ENCODE results near the gene ZNF223. TPM values are rescaled to one million over a fixed set of nuclear protein-coding genes. Genes with fewer than 3 reads are reported as not detected.

ZNF223 gene
- total RNA-seq, 1 experiment from 2014 or later, result 3.5 TPM

DNA sequence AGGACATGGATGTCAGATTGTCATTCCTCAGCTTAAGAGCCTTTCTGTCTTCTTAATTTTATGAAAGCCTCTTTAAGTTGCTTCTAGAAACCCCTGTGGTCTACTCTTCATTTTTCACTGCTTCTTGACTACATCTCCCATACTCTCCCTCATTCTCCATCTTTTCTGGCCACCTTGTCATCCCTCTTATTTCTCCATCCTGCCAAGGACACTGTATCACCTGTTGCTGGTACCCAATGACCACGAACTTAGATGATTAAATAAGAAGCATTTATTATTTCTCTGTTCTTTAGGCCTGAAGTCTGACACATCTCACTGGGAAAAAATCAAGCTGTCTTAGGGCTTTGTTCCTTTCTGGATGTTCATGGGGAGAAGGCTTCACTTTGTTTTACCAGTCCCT lies 9.2 kb downstream of the ZNF223 start:
- TF ChIP-seq EZH2 (IDR thresholded peaks at IDR 0.05; ENCODE audit: low read depth), result no peak
- TF ChIP-seq, protein P1, sequence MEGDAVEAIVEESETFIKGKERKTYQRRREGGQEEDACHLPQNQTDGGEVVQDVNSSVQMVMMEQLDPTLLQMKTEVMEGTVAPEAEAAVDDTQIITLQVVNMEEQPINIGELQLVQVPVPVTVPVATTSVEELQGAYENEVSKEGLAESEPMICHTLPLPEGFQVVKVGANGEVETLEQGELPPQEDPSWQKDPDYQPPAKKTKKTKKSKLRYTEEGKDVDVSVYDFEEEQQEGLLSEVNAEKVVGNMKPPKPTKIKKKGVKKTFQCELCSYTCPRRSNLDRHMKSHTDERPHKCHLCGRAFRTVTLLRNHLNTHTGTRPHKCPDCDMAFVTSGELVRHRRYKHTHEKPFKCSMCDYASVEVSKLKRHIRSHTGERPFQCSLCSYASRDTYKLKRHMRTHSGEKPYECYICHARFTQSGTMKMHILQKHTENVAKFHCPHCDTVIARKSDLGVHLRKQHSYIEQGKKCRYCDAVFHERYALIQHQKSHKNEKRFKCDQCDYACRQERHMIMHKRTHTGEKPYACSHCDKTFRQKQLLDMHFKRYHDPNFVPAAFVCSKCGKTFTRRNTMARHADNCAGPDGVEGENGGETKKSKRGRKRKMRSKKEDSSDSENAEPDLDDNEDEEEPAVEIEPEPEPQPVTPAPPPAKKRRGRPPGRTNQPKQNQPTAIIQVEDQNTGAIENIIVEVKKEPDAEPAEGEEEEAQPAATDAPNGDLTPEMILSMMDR (conservative IDR thresholded peaks at IDR 0.05), result no peak
- ChIA-PET POLR2A (ENCODE audit: unreplicated experiment) (no interaction called here), CTCF (no interaction called here)
- peaks cover 17% of the 10 kb centered on the region for H3K9me3 ChIP-seq (ENCODE audit: insufficient read depth, low read depth)
- H3K27ac ChIP-seq, result no peak overlapping the region
- no peaks in the 10 kb centered on the region for H3K4me1 ChIP-seq (replicated peaks; ENCODE audit: insufficient read depth)
- no peak overlapping the region for H3K4me2 ChIP-seq
- H4K20me1 ChIP-seq (ENCODE audit: insufficient read depth), result no peaks in the 10 kb centered on the region
- no peak overlapping the region for H2AFZ ChIP-seq
- H3K79me2 ChIP-seq (ENCODE audit: low read depth), result no peaks in the 10 kb centered on the region
- no peak overlapping the region for H3K4me3 ChIP-seq
- no peaks in the 10 kb centered on the region for H3K9me2 ChIP-seq (ENCODE audit: insufficient read depth)
- intact Hi-C loops (cut with micrococcal nuclease; ENCODE audit: unreplicated experiment), result no loop called here
- H3F3A ChIP-seq (ENCODE audit: insufficient read depth, low read depth), result no peaks in the 10 kb centered on the region
- DNase-seq, result no peak
- H3K27me3 ChIP-seq (ENCODE audit: insufficient read depth, low read depth), result no peaks in the 10 kb centered on the region
- H3K36me3 ChIP-seq (ENCODE audit: low read depth), result peaks cover 33% of the 10 kb centered on the region
- no TSS peak for BruUV-seq (replicated peaks)

DNA sequence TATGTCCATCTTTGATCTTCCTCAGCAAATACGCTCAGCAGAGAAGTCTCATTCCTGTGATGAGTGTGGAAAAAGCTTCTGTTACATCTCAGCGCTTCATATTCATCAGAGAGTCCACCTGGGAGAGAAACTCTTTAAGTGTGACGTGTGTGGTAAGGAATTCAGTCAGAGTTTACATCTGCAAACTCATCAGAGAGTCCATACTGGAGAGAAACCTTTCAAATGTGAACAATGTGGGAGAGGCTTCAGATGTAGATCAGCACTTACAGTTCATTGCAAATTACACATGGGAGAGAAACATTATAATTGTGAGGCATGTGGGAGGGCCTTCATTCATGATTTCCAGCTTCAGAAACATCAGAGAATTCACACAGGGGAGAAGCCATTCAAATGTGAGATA lies 14.5 kb downstream of the ZNF223 start:
- no peak for DNase-seq
- Histone ChIP-seq H3K4me2 (no peak overlapping the region), H3F3A (ENCODE audit: insufficient read depth, low read depth) (no peaks in the 10 kb centered on the region), H3K4me1 (replicated peaks; ENCODE audit: insufficient read depth) (no peaks in the 10 kb centered on the region), H3K9me2 (ENCODE audit: insufficient read depth) (no peaks in the 10 kb centered on the region), H3K36me3 (ENCODE audit: low read depth) (peaks cover 36% of the 10 kb centered on the region), H3K27ac (no peak overlapping the region), H3K4me3 (no peak overlapping the region), H3K27me3 (ENCODE audit: insufficient read depth, low read depth) (no peaks in the 10 kb centered on the region), H4K20me1 (ENCODE audit: insufficient read depth) (no peaks in the 10 kb centered on the region), H2AFZ (no peak overlapping the region), H3K9me3 (ENCODE audit: insufficient read depth, low read depth) (peaks cover 59% of the 10 kb centered on the region), H3K79me2 (ENCODE audit: low read depth) (no peaks in the 10 kb centered on the region)
- intact Hi-C loops (cut with micrococcal nuclease; ENCODE audit: unreplicated experiment), result no loop called here
- BruUV-seq (replicated peaks), result no TSS peak
- POLR2A ChIA-PET (ENCODE audit: unreplicated experiment), result no interaction called here
- no peak for TF ChIP-seq EZH2 (IDR thresholded peaks at IDR 0.05; ENCODE audit: low read depth)
- TF ChIP-seq, protein P1 (conservative IDR thresholded peaks at IDR 0.05), result no peak
- CTCF ChIA-PET, result no interaction called here

DNA sequence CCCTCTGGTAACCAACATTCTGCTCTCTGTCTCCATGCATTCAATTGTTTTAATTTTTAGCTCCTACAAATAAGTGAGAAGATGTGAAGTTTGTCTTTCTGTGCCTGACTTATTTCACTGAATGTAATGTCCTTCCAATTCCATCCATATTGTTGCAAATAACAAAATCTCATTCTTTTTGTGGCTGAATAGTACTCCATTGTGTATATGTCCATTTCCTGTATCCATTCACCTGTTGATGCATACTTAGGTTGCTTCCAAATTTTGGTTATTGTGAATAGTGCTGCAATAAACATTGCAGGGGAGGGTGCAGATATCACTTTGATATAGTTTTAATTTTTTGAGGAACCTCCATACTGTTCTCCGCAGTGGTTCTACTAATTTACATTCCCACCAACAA lies 17.6 kb downstream of the ZNF223 start:
- intact Hi-C loops (cut with micrococcal nuclease; ENCODE audit: unreplicated experiment), result no loop called here
- no TSS peak for BruUV-seq (replicated peaks)
- no peak for DNase-seq
- no peak for TF ChIP-seq EZH2 (IDR thresholded peaks at IDR 0.05; ENCODE audit: low read depth)
- TF ChIP-seq, protein P1 (conservative IDR thresholded peaks at IDR 0.05), result no peak
- H3K36me3 ChIP-seq (ENCODE audit: low read depth), result peaks cover 28% of the 10 kb centered on the region
- H3F3A ChIP-seq (ENCODE audit: insufficient read depth, low read depth), result no peaks in the 10 kb centered on the region
- H2AFZ ChIP-seq, result no peak overlapping the region
- H3K9me2 ChIP-seq (ENCODE audit: insufficient read depth), result no peaks in the 10 kb centered on the region
- H3K4me1 ChIP-seq (replicated peaks; ENCODE audit: insufficient read depth), result peaks cover 7% of the 10 kb centered on the region; the same call in 1 of the 2 replicates
- H3K79me2 ChIP-seq (ENCODE audit: low read depth), result peaks cover 7% of the 10 kb centered on the region; the same call in 1 of the 2 replicates
- H3K4me3 ChIP-seq, result no peak overlapping the region
- no peak overlapping the region for H3K27ac ChIP-seq
- peaks cover 59% of the 10 kb centered on the region for H3K9me3 ChIP-seq (ENCODE audit: insufficient read depth, low read depth)
- ChIA-PET POLR2A (ENCODE audit: unreplicated experiment) (no interaction called here), CTCF (no interaction called here)
- H3K27me3 ChIP-seq (ENCODE audit: insufficient read depth, low read depth), result no peaks in the 10 kb centered on the region
- no peaks in the 10 kb centered on the region for H4K20me1 ChIP-seq (ENCODE audit: insufficient read depth)
- no peak overlapping the region for H3K4me2 ChIP-seq

Measured in PC-9 (cell line).